HepG2 (cell line): ENCODE results near the gene HDLBP. TPM values are rescaled to one million over a fixed set of nuclear protein-coding genes. Genes with fewer than 3 reads are reported as not detected.

ENCODE experiments used
- ATAC-seq: fragments of 200-7000 bp; cut with Tn5 transposase; 3 replicates; pipeline ENCODE4 v1.9.1; 2020; ENCODE audit warnings: mild to moderate bottlenecking, moderate library complexity
- BruUV-seq: library from RNA; stranded (reverse); fragments of 400-500 nt; replicated peaks from 2 replicates; lab custom pipeline; 2021; lab: Mats Ljungman, UMichigan
- CTCF ChIA-PET: fragments of 300-600 bp; formaldehyde crosslinking; extraction: SDS; loops from one replicate; lab custom pipeline; 2021; ENCODE audit warnings: low total read pairs, inconsistent platforms, low intra/inter-chr PET ratio; lab: Yijun Ruan, JAX
- POLR2A ChIA-PET: fragments of 350-600 bp; sonication (Branson Sonifier 250); formaldehyde crosslinking; loops from one replicate; lab custom pipeline; 2020; ENCODE audit warnings: antibody characterized with exemption, inconsistent platforms; lab: Yijun Ruan, JAX
- DNase-seq: peaks from one replicate; pipeline ENCODE4 v3.0.0-alpha.2; 2015; ENCODE audit warnings: low spot score
- FAIRE-seq: peaks from 3 replicates; lab custom pipeline; 2011; peaks lifted over from hg19 to GRCh38; lab: Jason Lieb, UNC
- H2AFZ ChIP-seq: one replicate; pipeline ENCODE4 v1.6.1; 2011; ENCODE audit warnings: low read length, inconsistent platforms
- H3K27ac ChIP-seq: fragments of 300-600 bp; 3 replicates; pipeline ENCODE4 v1.8.0; 2011; ENCODE audit warnings: mixed run types, mild to moderate bottlenecking, mixed read lengths, low read length, inconsistent platforms; ENCODE audit not compliant: insufficient read depth; ENCODE audit errors: extremely low read length
- H3K27me3 ChIP-seq, 2 experiments: fragments of 200-600 bp in 1 of 2; 2 replicates in 1 of 2; 3 replicates in 1 of 2; pipeline versions ENCODE4 v1.6.0 to v1.8.0; 2011; ENCODE audit warnings: low read length in 2 of 2, mild to moderate bottlenecking in 2 of 2, moderate library complexity in 2 of 2, inconsistent platforms in 1 of 2; ENCODE audit not compliant: insufficient read depth in 2 of 2, control insufficient read depth in 1 of 2
- H3K36me3 ChIP-seq, 2 experiments: fragments of 200-600 bp in 1 of 2; replicated peaks in 1 of 2; 2 replicates in 1 of 2; 3 replicates in 1 of 2; pipeline versions ENCODE4 v1.5.1 to v1.8.0; 2011; ENCODE audit warnings: low read length in 2 of 2, inconsistent platforms in 1 of 2; ENCODE audit not compliant: insufficient read depth in 2 of 2, control insufficient read depth in 1 of 2
- H3K4me1 ChIP-seq: 2 replicates; pipeline ENCODE4 v1.5.1; 2012; ENCODE audit warnings: low read length, inconsistent platforms; ENCODE audit not compliant: insufficient read depth
- H3K4me2 ChIP-seq: 2 replicates; pipeline ENCODE4 v1.6.0; 2011; ENCODE audit warnings: low read depth, low read length, inconsistent platforms
- H3K4me3 ChIP-seq, 3 experiments: fragments of 200-600 bp in 1 of 3; sonication (generic), shearing (Covaris generic) in 1 of 3; replicated peaks in 1 of 3; 2 replicates each; pipeline ENCODE4 v1.5.1; 2011 to 2016; ENCODE audit warnings: low read length in 3 of 3, inconsistent platforms in 2 of 3, low read depth in 2 of 3, mild to moderate bottlenecking in 2 of 3, control low read depth in 1 of 3, mixed read lengths in 1 of 3; ENCODE audit not compliant: insufficient read depth in 1 of 3
- H3K79me2 ChIP-seq: one replicate; pipeline ENCODE4 v1.6.1; 2011; ENCODE audit warnings: low read length, inconsistent platforms; ENCODE audit not compliant: insufficient read depth
- H3K9ac ChIP-seq: 2 replicates; pipeline ENCODE4 v1.6.0; 2011; ENCODE audit warnings: mild to moderate bottlenecking, low read depth, low read length, inconsistent platforms; ENCODE audit not compliant: insufficient read depth
- H3K9me3 ChIP-seq: 2 replicates; pipeline ENCODE4 v1.5.1; 2012; ENCODE audit warnings: mild to moderate bottlenecking, low read length
- H4K20me1 ChIP-seq: 2 replicates; pipeline ENCODE4 v1.6.0; 2011; ENCODE audit warnings: inconsistent platforms, mild to moderate bottlenecking, low read length, moderate library complexity; ENCODE audit not compliant: insufficient read depth
- CTCF ChIP-seq: sonication (generic); formaldehyde crosslinking; IDR thresholded peaks from 2 replicates; pipeline ENCODE4 v1.5.0; 2020; ENCODE audit warnings: mild to moderate bottlenecking, missing genetic modification reagents, moderate library complexity
- DBP ChIP-seq: sonication (generic); formaldehyde crosslinking; IDR thresholded peaks from 2 replicates; pipeline ENCODE4 v1.4.0; 2020; ENCODE audit warnings: missing genetic modification reagents; ENCODE audit errors: not compliant biosample characterization
- HMG20A ChIP-seq: IDR thresholded peaks from 2 replicates; pipeline ENCODE4 v1.6.1; 2016; ENCODE audit warnings: borderline replicate concordance
- HOXA5 ChIP-seq: sonication (generic); formaldehyde crosslinking; IDR thresholded peaks from 2 replicates; pipeline ENCODE4 v1.4.0; 2020; ENCODE audit warnings: missing genetic modification reagents
- MED1 ChIP-seq: sonication (generic); formaldehyde crosslinking; IDR thresholded peaks from 2 replicates; pipeline ENCODE4 v1.4.0; 2020; ENCODE audit warnings: missing genetic modification reagents
- MIXL1 ChIP-seq: IDR thresholded peaks from 2 replicates; pipeline ENCODE4 v1.6.1; 2016
- NONO ChIP-seq, 2 experiments: fragments of 450-650 bp in 1 of 2; sonication (generic) in 1 of 2; formaldehyde crosslinking in 1 of 2; IDR thresholded peaks in 1 of 2; conservative IDR thresholded peaks in 1 of 2; 2 replicates each; pipeline versions ENCODE4 v1.6.1 to v1.8.0; 2017 to 2022; ENCODE audit warnings: mild to moderate bottlenecking in 1 of 2, missing genetic modification reagents in 1 of 2, moderate library complexity in 1 of 2
- NRL ChIP-seq: sonication (generic); formaldehyde crosslinking; IDR thresholded peaks from 2 replicates; pipeline ENCODE4 v1.5.0; 2020; ENCODE audit warnings: missing genetic modification reagents, mild to moderate bottlenecking, moderate library complexity, borderline replicate concordance
- POLR2AphosphoS2 ChIP-seq: IDR thresholded peaks from 2 replicates; pipeline ENCODE4 v1.6.1; 2011; ENCODE audit warnings: low read depth, low read length, improper control_type of control experiment
- RBM22 ChIP-seq: fragments of 200-400 bp; formaldehyde crosslinking; optimal IDR thresholded peaks from 2 replicates; pipeline ENCODE3; 2017; ENCODE audit warnings: mild to moderate bottlenecking, low read length, moderate library complexity
- SCMH1 ChIP-seq: sonication (generic); formaldehyde crosslinking; IDR thresholded peaks from 2 replicates; pipeline ENCODE4 v1.9.0; 2021; ENCODE audit warnings: missing genetic modification reagents, mild to moderate bottlenecking, borderline replicate concordance
- ZBTB1 ChIP-seq: sonication (generic); formaldehyde crosslinking; IDR thresholded peaks from 2 replicates; pipeline ENCODE4 v1.4.0; 2020; ENCODE audit warnings: missing genetic modification reagents, borderline replicate concordance
- ZNF547 ChIP-seq: sonication (generic); formaldehyde crosslinking; IDR thresholded peaks from 2 replicates; pipeline ENCODE4 v1.5.1; 2020; ENCODE audit warnings: mild to moderate bottlenecking, missing genetic modification reagents
- ZNF768 ChIP-seq: sonication (generic); formaldehyde crosslinking; IDR thresholded peaks from 2 replicates; pipeline ENCODE4 v1.4.0; 2020; ENCODE audit warnings: missing genetic modification reagents
- WGBS: methylation state at CpG from one replicate; pipeline ENCODE4 v1.1.6; 2017; ENCODE audit warnings: low lambda C conversion rate; 5-methylcytosine and 5-hydroxymethylcytosine counted together
- in situ Hi-C: cut with HindIII; loops from 2 replicates; pipeline ENCODE4 v1.10.0; 2017; ENCODE audit warnings: low pct_unique_long_range_greater_than_20kb; ENCODE audit not compliant: extremely low pct_ligation_motif_present
- intact Hi-C: fragments of 100-400 bp; cut with micrococcal nuclease; formaldehyde crosslinking; loops from one replicate; pipeline ENCODE4 v1.10.0; 2022; ENCODE audit not compliant: unreplicated experiment
- polyA plus RNA-seq, 8 experiments: library from polyadenylated mRNA; depleted of rRNA in 3 of 8; stranded (reverse) in 7 of 8; unstranded in 1 of 8; fragments of >200 nt; fragmentation: Illumina TruSeq in 4 of 8; extraction: Trizol in 4 of 8; gene quantifications; 2 replicates each; pipeline versions ENCODE4 v1.2.1 to v1.2.3, GENCODE V29; 2011 to 2016; ENCODE audit warnings: low read depth in 4 of 8, missing spikeins in 1 of 8, mixed read lengths in 1 of 8; ENCODE audit not compliant: insufficient read depth in 1 of 8
- total RNA-seq, 5 experiments: library from RNA; depleted of rRNA; stranded (reverse); fragments of >200 nt; fragmentation: Illumina TruSeq; extraction: Trizol; gene quantifications; 2 replicates each; pipeline ENCODE4 v1.2.3, GENCODE V29; 2016; ENCODE audit warnings: low read depth in 1 of 5
- TF ChIP-seq, protein P1 (sequence below): sonication (generic); formaldehyde crosslinking; IDR thresholded peaks from 2 replicates; pipeline ENCODE4 v1.4.0; 2020; ENCODE audit warnings: missing genetic modification reagents

The HDLBP gene
- total and polyA plus RNA-seq, 2 of the 13 experiments (the other 11 are each of a cell fraction or from before 2014, with no cell fraction given), result 464 to 707 TPM

DNA sequence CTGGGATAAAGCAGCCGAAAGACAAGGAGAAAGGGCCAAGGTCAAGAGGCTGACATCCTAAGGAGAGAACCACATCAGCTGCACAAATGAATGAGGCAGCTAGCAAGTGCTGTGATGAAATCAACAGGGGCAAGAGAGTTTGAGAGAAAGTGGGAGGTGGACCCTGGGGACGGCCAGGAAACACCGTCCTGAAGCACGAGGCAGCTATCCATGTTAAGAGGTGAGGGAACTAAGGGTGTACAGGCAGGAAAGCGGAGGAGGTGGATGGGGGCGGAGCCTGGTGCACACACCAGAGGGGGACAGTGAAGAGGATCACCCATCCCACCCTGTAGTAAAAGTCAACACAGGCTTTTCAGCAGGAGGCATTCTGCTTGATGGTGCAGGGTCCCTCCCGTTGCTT, 52.4 kb downstream of the HDLBP start:
- Histone ChIP-seq H3K9me3 (no peaks in the 10 kb centered on the region), H3K4me1 (peaks cover 17% of the 10 kb centered on the region), H3K79me2 (peaks cover 84% of the 10 kb centered on the region), H3K4me3 (no peak overlapping the region), H2AFZ (no peak overlapping the region), H3K27me3 (no peaks in the 10 kb centered on the region), H4K20me1 (peaks cover 74% of the 10 kb centered on the region), H3K27ac (no peak overlapping the region), H3K36me3 (peaks cover 57 to 90% of the 10 kb centered on the region in 2 experiments), H3K9ac (no peak overlapping the region), H3K4me2 (no peak overlapping the region)
- CTCF ChIA-PET, result no interaction called here
- POLR2A ChIA-PET, result no interaction called here
- DNase-seq (no peak), ATAC-seq (no peak), FAIRE-seq (no peak)
- intact Hi-C loops (no loop called here), in situ Hi-C loops (no loop called here)
- WGBS, result 97% methylated on average over 7 of the region's 7 CpGs
- no TSS peak for BruUV-seq
- 0 out of 2 replicates have a peak, but pooled peaks have one; percentile 65 for TF ChIP-seq NRL
- no peak for TF ChIP-seq MIXL1 (CRISPR knock-in tag)

DNA sequence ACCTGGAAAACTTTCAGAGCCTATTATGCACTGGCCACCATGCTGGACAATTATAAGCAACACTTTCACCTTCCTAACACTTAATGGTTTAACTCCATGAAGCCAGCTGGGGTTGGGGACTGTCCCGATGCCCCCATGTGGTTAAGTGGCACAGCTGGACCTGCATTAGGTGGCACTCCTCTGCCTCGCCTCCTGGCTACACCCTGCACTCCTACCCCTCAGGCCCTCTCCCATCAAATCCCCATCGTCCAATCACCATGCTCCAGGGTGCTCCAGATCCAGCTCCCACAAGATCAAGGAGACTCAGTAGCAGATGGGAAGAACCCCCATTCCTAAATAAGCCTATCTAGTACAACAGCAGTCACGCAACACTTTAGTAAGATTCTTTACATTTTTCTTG, 53.8 kb downstream of the HDLBP start:
- Histone ChIP-seq H2AFZ (no peak overlapping the region), H3K4me2 (no peak overlapping the region), H3K4me3 (no peak overlapping the region), H3K36me3 (peaks cover 54 to 90% of the 10 kb centered on the region in 2 experiments), H3K4me1 (peaks cover 6% of the 10 kb centered on the region), H3K27me3 (no peaks in the 10 kb centered on the region), H4K20me1 (peaks cover 62% of the 10 kb centered on the region), H3K9ac (no peak overlapping the region), H3K79me2 (peaks cover 72% of the 10 kb centered on the region), H3K9me3 (no peaks in the 10 kb centered on the region), H3K27ac (no peak overlapping the region)
- ATAC-seq (peak; percentile 47), FAIRE-seq (no peak), DNase-seq (no peak)
- in situ Hi-C loops (no loop called here), intact Hi-C loops (no loop called here)
- 100% methylated on average over 4 of the region's 4 CpGs for WGBS
- ChIA-PET POLR2A (interaction anchor here (0.8 kb wide), 1 partner anchor 53 kb away, joined by 4 read pairs; the partner anchor contains the start of gene HDLBP), CTCF (no interaction called here)
- BruUV-seq, result no TSS peak
- no peak for TF ChIP-seq DBP (CRISPR knock-in tag)
- no peak for TF ChIP-seq NONO (IDR thresholded peaks at IDR 0.05)
- TF ChIP-seq NONO (CRISPR knock-in tag; conservative IDR thresholded peaks at IDR 0.05), result no peak
- peak; percentile 23; the same call in 1 of the 2 replicates for TF ChIP-seq CTCF (CRISPR knock-in tag)
- no peak for TF ChIP-seq MED1 (CRISPR knock-in tag)
- TF ChIP-seq HMG20A (CRISPR knock-in tag), result no peak
- 0 out of 2 replicates have a peak, but pooled peaks have one; percentile 61 for TF ChIP-seq POLR2AphosphoS2
- TF ChIP-seq, protein P1, sequence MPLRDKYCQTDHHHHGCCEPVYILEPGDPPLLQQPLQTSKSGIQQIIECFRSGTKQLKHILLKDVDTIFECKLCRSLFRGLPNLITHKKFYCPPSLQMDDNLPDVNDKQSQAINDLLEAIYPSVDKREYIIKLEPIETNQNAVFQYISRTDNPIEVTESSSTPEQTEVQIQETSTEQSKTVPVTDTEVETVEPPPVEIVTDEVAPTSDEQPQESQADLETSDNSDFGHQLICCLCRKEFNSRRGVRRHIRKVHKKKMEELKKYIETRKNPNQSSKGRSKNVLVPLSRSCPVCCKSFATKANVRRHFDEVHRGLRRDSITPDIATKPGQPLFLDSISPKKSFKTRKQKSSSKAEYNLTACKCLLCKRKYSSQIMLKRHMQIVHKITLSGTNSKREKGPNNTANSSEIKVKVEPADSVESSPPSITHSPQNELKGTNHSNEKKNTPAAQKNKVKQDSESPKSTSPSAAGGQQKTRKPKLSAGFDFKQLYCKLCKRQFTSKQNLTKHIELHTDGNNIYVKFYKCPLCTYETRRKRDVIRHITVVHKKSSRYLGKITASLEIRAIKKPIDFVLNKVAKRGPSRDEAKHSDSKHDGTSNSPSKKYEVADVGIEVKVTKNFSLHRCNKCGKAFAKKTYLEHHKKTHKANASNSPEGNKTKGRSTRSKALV (CRISPR knock-in tag), result no peak
- peak; percentile 95 for TF ChIP-seq RBM22
- TF ChIP-seq SCMH1 (CRISPR knock-in tag), result no peak
- no peak for TF ChIP-seq ZNF547 (CRISPR knock-in tag)
- TF ChIP-seq ZBTB1, result no peak
- no peak for TF ChIP-seq ZNF768 (CRISPR knock-in tag)
- TF ChIP-seq HOXA5 (CRISPR knock-in tag), result no peak
